GM20000 (cell line): Measurements from ENCODE around the gene SEL1L3.

ENCODE experiments used
- DNase-seq: peaks from one replicate; pipeline ENCODE4 v3.0.0; 2012; ENCODE audit warnings: low spot score
- TF ChIP-seq, protein P1 (sequence below): IDR thresholded peaks from 2 replicates; pipeline ENCODE4 v1.5.1; 2012; ENCODE audit warnings: mild to moderate bottlenecking, control low read depth; ENCODE audit errors: extremely low read depth, missing control alignments

Gene SEL1L3

DNA sequence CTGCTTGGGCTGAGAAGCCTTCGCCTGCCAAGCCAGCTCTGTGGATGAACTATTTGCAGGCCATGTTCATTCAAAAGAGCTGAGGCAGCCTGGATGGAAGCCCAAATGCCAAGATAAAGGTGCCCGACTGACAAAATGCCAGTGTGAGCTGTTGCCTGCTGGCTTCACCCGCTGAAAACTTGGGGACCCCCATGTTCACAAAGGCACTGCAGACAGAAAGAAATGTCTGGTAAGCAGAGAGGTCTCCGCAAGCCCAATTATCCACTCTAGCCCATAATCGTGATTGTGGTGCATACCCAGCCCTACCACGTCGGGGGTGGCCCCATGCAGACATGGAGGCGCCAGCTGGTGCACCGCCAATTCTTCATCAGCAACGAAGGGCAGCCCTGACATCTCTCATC is 38.2 kb upstream of the SEL1L3 start:
- no peak for DNase-seq
- TF ChIP-seq, protein P1, sequence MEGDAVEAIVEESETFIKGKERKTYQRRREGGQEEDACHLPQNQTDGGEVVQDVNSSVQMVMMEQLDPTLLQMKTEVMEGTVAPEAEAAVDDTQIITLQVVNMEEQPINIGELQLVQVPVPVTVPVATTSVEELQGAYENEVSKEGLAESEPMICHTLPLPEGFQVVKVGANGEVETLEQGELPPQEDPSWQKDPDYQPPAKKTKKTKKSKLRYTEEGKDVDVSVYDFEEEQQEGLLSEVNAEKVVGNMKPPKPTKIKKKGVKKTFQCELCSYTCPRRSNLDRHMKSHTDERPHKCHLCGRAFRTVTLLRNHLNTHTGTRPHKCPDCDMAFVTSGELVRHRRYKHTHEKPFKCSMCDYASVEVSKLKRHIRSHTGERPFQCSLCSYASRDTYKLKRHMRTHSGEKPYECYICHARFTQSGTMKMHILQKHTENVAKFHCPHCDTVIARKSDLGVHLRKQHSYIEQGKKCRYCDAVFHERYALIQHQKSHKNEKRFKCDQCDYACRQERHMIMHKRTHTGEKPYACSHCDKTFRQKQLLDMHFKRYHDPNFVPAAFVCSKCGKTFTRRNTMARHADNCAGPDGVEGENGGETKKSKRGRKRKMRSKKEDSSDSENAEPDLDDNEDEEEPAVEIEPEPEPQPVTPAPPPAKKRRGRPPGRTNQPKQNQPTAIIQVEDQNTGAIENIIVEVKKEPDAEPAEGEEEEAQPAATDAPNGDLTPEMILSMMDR, result no peak

DNA sequence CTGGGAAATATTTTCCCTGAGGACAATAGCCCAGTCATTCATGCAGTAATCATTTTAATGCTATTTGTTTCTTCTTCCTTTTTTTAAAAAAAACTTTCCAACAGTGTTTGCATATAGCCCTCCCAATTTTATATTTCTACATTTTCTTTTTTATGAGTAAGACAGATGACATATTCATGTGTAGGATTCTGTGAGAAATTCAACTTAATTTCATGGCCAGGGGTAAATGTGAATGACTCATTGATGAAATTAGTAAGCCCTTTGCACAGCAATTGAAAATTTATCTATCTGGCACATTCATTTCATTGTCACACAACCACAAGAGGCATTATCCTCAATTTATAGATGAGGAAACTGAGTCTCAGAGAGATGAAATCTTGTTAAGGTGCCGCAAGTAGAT is 37.5 kb upstream of the SEL1L3 start:
- TF ChIP-seq, protein P1, result no peak
- DNase-seq, result no peak

DNA sequence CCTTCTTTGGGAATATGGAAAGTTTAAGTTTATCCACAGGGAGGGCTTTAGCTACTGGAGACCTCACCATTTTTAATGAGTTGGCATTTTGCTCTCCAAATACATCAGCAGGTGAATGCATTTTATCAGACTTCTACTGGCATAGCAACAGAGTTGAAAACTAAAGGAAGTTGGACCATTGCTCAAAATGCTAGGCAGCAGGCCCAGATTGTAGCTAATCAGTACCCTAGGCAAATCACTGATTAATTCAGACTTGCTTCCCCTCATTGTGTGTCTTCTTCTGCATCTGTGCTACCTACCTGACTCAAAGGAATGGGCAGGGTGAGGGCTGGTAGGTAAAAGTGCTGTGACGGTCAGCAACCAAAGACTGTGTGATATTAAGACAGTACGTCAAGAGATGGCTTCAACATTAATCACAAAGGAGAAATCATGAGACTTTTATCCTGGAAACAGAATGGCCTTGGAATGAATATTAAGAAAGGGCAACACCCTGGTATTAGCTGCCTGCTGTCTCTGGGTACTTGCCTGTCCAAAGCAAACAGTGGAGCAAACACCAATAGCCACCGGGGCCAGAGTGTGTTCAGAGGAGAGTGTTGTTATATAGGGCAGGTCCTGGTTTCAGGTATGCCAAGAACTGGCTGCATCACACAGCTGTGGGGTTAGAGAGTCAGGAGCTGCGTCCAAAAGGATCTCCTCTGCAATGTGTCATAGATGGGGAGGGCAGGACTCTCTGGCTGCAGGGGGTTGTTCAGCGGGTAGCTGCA is 34.2 kb upstream of the SEL1L3 start:
- no peak for DNase-seq
- TF ChIP-seq, protein P1, result no peak

DNA sequence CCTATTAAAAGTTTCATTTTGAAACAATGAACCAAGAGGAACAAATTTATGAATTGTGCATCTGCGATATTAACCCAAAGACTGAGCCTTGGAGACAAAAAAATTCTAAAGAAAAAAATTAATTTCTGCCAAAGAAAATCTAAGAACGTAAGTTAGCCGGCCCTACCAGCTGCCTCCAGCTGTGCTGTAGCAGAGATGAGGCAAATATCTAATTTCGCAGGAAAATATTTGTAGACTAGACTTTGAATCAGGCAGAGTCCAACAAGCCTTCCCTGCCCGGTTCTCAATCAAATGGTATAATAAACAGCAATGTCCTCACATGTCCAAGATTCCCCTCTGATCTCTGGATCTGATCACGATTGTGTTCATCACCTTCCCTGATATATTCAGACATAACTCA is 30.0 kb upstream of the SEL1L3 start:
- TF ChIP-seq, protein P1, result no peak
- no peak for DNase-seq

DNA sequence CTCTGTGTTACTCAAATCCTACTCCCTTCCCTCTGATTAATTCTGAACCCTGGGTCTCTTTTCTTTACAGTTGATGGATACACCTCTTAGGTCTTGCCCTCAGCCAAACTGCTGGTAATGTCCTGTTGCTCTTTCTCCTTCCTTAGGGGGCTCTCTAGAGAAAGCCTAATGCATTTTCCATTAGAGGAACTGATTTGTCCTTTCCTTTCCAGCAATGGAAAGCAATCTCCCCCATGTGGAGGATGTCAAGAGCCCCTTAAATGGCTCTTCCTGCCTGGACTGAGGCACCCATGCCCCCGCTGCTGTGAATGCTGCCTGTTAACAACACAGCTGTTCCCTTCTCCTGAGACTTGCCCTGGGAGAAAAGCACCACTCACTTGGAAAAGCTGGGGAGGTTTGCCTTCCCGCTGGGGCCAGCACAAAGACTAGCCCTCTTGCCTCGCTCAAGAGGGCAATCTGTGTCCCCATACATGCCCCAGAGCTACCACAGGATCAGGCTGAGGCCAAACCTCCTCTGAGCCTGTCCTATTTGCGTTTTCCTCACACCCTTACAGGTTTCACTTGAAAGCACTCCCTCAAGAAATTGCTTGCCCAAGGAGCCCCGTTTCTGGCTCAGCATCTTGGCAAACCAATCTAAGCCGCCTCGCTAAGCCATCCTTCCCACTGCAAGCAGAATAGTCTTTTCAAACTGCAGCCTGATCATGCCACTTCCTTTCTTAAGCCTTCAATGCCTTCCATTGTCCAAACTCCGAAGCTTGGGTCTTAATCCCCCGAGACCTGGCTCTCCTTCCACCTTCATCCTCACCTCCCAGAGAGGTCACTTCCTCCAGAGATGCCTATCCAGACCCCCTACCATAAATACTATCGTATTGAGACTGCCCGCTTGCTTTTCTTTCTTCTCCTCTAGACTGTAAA is 28.0 kb upstream of the SEL1L3 start:
- DNase-seq, result no peak
- TF ChIP-seq, protein P1, result peak; percentile 0

DNA sequence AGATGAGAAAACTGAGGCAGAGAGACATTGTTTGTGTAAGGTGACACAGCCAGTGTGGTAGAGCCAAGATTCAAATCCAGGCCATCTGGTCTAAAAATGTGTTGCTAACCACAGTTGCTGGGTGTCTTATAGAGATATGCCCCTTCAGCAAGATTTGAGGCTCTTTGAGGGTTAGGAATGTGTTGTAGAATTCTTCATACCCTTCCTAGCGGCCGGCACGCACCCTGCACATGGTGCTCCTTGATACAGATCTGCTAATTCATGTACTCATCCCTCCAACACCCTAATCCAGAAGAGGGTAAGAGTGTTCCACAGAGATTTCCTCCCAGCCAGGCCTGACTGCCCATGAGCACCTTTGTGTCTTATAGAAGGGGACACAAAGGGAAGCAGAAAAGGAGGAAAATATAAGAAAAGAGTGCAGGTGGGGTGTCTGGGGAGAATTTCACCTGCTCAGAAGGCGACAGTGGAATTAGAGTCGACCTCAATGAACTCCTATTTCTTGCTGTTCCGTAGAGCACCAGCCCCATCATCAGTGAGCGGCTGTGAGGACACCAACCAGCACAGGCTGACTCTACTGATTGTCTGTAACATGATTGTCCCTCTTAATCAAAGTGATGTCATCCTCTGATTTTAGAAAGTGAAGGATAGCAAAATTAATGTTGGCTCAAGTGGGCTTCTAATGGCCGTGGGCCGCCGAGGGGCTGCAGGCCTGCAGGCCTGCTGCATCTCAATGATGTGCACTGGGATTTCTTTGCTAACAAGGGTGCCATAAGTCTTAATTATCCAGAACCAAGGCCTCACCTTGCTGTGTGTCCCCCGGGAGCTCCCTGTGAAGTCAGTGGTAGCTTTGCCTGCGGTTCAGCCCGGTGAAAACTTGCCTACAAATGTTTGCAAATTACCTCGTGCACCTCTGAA is 27.1 kb upstream of the SEL1L3 start:
- TF ChIP-seq, protein P1, result no peak
- DNase-seq, result no peak
